ENCODE data around the gene FCHSD2. TPM values are rescaled to one million over a fixed set of nuclear protein-coding genes. Genes with fewer than 3 reads are reported as not detected.

FCHSD2 gene
- total and polyA plus RNA-seq, 2 donors (not counting 3 experiments of a cell fraction or from before 2014, with no cell fraction given), result 20.8 to 56.9 TPM

DNA sequence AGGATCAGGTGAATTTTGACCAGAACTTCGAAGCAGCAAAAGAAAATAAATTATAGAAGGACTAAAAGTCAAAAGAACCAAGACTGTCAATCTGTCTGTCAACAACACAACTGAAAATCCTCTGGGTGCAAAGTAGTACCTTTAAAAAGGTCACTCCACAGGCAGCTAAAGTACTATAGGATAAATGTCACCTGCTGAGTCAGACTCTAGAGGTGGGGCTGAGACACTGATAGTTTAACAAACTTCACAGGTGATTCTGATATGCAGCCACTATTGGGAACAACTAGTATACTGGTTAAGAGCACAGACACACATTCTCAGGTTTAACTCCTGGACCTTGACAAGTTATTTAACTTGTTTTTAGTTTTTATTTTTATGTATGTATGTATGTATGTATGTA lies 107.3 kb downstream of the FCHSD2 start:
- FAIRE-seq (no peak), DNase-seq (ENCODE audit: low read depth, low spot score) (no peak)
- Histone ChIP-seq H3K27me3 (ENCODE audit: control insufficient read depth in 2 of 2, insufficient read depth in 2 of 2, low read length in 2 of 2) (no peaks in the 10 kb centered on the region), H3K36me3 (ENCODE audit: control insufficient read depth in 2 of 2, extremely low read depth in 1 of 2, insufficient read depth in 2 of 2, low read length in 2 of 2) (peaks cover 0 to 3% of the 10 kb centered on the region in 2 experiments), H3K9ac (replicated peaks; ENCODE audit: extremely low read depth, insufficient read depth, low read length) (no peak overlapping the region), H2AFZ (ENCODE audit: low read depth, low read length) (no peak overlapping the region), H4K20me1 (replicated peaks; ENCODE audit: control insufficient read depth, extremely low read depth, insufficient read depth, low read length) (no peaks in the 10 kb centered on the region), H3K79me2 (ENCODE audit: control insufficient read depth, insufficient read depth, low read length) (peaks cover 23% of the 10 kb centered on the region), H3K4me3 (replicated peaks in 1 of 3; ENCODE audit: insufficient read depth in 1 of 3, low read depth in 1 of 3, low read length in 3 of 3) (no peak overlapping the region), H3K9me1 (replicated peaks; ENCODE audit: control insufficient read depth, extremely low read depth, insufficient read depth, low read length) (no peaks in the 10 kb centered on the region), H3K4me2 (ENCODE audit: insufficient read depth, low read length) (no peak overlapping the region), H3K4me1 (ENCODE audit: control insufficient read depth, extremely low read depth, insufficient read depth, low read length) (no peaks in the 10 kb centered on the region), H3K9me3 (replicated peaks; ENCODE audit: control insufficient read depth, insufficient read depth, low read length) (no peaks in the 10 kb centered on the region), H3K27ac (ENCODE audit: insufficient read depth, low read depth, low read length) (no peak overlapping the region)
- ChIA-PET CTCF (no interaction called here), POLR2A (no interaction called here)
- dilution Hi-C loops (cut with MboI; ENCODE audit: extremely low pct_ligation_motif_present, low sequenced_read_pairs) (no loop called here), intact Hi-C loops (cut with micrococcal nuclease) (no loop called here)
- no TSS peak for BruUV-seq (replicated peaks)
- no peak for TF ChIP-seq JUN (IDR thresholded peaks at IDR 0.05; ENCODE audit: borderline replicate concordance, insufficient read depth, insufficient read length, low read depth)
- no peak for TF ChIP-seq POLR2AphosphoS5 (IDR thresholded peaks at IDR 0.05; ENCODE audit: insufficient read depth, low read depth, low read length)
- TF ChIP-seq EZH2 (IDR thresholded peaks at IDR 0.05; ENCODE audit: borderline replicate concordance, low read depth, low read length, severe bottlenecking), result no peak
- no peak for TF ChIP-seq MYC (IDR thresholded peaks at IDR 0.05; ENCODE audit: low read depth, low read length)
- no peak for TF ChIP-seq POLR2A (IDR thresholded peaks at IDR 0.05; ENCODE audit: low read depth, low read length)
- TF ChIP-seq, protein P1, sequence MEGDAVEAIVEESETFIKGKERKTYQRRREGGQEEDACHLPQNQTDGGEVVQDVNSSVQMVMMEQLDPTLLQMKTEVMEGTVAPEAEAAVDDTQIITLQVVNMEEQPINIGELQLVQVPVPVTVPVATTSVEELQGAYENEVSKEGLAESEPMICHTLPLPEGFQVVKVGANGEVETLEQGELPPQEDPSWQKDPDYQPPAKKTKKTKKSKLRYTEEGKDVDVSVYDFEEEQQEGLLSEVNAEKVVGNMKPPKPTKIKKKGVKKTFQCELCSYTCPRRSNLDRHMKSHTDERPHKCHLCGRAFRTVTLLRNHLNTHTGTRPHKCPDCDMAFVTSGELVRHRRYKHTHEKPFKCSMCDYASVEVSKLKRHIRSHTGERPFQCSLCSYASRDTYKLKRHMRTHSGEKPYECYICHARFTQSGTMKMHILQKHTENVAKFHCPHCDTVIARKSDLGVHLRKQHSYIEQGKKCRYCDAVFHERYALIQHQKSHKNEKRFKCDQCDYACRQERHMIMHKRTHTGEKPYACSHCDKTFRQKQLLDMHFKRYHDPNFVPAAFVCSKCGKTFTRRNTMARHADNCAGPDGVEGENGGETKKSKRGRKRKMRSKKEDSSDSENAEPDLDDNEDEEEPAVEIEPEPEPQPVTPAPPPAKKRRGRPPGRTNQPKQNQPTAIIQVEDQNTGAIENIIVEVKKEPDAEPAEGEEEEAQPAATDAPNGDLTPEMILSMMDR (IDR thresholded peaks at IDR 0.05; ENCODE audit: extremely low read depth in 1 of 2, insufficient read depth in 1 of 2, low read depth in 1 of 2, low read length in 2 of 2), result no peak
- TF ChIP-seq, protein P2, sequence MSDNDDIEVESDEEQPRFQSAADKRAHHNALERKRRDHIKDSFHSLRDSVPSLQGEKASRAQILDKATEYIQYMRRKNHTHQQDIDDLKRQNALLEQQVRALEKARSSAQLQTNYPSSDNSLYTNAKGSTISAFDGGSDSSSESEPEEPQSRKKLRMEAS (IDR thresholded peaks at IDR 0.05; ENCODE audit: insufficient read depth, insufficient read length), result no peak
- no peak for TF ChIP-seq FOS (IDR thresholded peaks at IDR 0.05; ENCODE audit: borderline replicate concordance, insufficient read depth, low read length)
- no peak for TF ChIP-seq GATA2 (IDR thresholded peaks at IDR 0.05; ENCODE audit: insufficient read depth, insufficient read length, low read depth, low read length)

All from endothelial cell of umbilical vein (primary cell).